Mesenteric fat pad (tissue), 1 donor: ENCODE measurements around the gene NPC2. TPM values are rescaled to one million over a fixed set of nuclear protein-coding genes. Genes with fewer than 3 reads are reported as not detected.

Source experiments
- DNase-seq: peaks from one replicate; pipeline ENCODE4 v3.0.0-alpha.2; 2020; ENCODE audit warnings: low spot score
- total RNA-seq: library from RNA; stranded (reverse); fragmentation: NEBNext Ultra II Directional; extraction: Animal tissue kit (Norgen Biotek cat#: 25700); gene quantifications from one replicate; pipeline ENCODE4 v1.2.1, GENCODE V29; 2021
- donor health status: DM: yes; HTN: yes; CAD: no.

NPC2 gene
- total RNA-seq, 1 donor from 2014 or later, result 290 TPM

GRCh38 chr14:74503291-74503937 lies 10.3 kb upstream of the NPC2 start:
- no peak for DNase-seq

DNA sequence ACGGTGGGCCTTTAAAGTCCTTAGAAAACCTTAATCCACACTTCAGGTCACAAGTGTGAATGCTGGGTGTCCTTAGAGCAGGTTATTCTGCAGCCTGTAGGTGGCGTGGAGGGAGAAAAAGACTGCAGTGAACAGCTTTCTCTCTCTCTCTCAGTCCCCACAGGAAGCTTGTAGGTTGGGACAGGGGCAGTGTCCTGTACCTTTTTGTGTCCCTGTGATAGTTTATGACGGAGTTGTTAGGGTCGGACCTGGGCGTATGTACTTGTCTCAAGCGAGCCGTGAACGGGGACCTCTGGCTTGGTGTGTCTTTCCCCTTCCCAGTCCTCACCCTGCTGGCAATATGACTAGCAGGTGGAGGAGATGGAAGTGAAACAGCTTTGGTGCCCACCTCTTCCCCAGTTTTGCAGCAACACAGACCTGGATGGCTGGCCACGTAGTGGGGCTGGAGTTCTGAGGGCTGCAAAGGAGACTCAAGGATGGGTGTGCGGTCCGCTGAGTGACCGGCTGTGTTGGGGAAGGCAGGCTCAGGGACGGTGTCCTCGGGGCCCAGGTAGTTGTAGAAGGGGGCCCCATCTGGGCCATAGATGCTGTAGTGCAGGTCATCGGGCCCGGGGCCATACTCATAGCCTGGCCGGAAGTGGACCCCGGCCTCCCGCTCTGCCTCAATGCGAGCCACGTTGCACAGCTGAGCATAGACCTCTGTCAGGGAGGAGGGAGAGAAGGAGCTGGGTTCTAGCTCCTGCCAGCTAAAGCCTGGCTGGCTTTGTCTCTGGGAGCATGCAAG lies 9.3 kb upstream of the NPC2 start:
- no peak for DNase-seq

- DNase-seq, result no peak
Measured at GRCh38 chr14:74501691-74502090, 8.6 kb upstream of the NPC2 start.

DNA sequence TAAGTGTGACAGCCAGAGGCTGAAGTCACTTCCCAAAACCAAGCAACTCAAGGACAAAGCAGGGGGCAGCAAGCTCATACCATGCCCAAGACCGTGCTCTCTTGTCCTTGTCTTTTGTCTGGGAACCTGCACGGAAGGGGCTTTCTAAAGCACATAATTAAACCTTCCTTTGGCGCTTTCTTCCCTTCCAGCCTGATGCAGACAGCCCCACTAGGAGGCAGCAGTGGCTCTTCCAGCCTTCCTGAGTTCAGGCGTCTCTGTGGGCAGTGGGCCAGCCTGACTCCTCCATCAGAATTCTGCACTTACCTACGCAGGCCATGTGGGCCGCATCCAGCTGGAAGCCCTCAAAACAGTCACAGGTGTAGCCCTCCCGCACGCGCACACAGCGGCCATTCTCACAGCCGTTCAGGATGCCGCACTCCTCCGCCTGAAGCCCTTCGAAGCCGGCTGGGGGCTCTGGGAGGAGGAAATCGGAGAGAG lies 8.1 kb upstream of the NPC2 start:
- no peak for DNase-seq

- DNase-seq, result no peak
Measured at GRCh38 chr14:74500417-74501134, 7.5 kb upstream of the NPC2 start.

- DNase-seq, result no peak
Measured at GRCh38 chr14:74495356-74495755, 2.3 kb upstream of the NPC2 start.

- peak; percentile 100 for DNase-seq
Measured at GRCh38 chr14:74493343-74494261, 497 bp upstream of the NPC2 start, which contains the start of gene ISCA2. Gene ISCA2 (plus strand): TSS chr14:74493765. CDS start chr14:74493775, 10 bp downstream.

- no peak for DNase-seq
Measured at GRCh38 chr14:74491956-74492775, 939 bp downstream of the NPC2 start.

DNA sequence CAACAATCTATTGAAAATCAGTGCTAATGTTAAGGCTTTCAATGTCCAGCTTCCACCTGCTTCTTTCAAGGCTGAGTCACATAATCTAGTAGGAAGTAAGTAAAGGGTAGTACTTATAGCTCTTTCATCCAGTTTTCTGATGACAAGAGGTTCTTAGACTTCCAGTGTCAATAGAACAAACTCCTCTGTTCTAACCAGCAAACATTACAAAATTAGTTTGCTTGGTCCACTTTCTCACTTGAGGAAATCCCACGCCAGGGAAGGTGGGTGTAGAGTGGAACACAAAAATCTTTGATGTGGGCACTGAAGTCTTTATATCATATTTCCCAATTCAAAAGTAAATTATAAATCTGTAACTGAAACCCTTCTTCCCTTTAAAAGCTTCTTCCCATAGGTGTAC lies 2.6 kb downstream of the NPC2 start:
- no peak for DNase-seq

- DNase-seq, result no peak
Measured at GRCh38 chr14:74488786-74489397, 4.2 kb downstream of the NPC2 start.

DNA sequence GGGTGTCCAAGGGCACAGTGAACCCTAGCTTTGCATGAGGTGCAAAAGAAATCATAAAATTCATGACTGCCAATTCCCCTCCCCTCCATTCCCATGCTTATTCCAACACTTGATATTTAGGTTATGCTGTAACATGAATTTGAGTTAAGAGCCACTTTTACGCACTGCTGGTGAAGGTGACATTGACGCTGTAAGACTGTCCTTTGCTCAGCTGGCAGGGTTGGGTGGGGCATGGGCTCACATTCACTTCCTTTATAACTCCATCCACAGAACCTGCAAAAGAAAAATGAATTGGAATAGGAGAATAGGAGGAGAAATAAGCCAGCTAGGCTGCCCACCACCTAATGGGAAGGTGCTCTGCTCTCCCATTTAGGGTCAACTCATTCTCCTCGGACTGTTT lies 6.9 kb downstream of the NPC2 start:
- DNase-seq, result no peak

GRCh38 chr14:74483321-74483720 lies 9.8 kb downstream of the NPC2 start:
- no peak for DNase-seq

GRCh38 chr14:74482571-74482970 lies 10.5 kb downstream of the NPC2 start:
- no peak for DNase-seq

DNA sequence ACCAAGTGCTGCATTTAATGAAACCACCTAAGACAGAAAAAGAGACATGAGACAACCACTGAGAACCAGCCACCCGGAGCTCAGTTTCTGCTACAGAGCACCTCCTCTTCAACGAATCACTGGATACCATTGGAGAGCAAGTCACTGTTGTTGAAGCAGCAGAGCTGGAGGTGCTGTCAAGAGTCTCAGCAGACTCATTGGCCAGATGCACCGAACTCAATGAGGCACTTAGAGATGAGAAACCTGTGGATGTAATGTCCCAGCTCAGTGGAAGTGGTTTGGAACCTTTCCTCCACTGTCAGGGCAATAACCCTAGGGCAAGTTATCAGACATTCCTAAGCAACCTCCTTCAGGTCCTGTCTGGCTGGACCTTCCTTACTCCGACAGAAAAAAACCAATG lies 13.1 kb downstream of the NPC2 start:
- no peak for DNase-seq

- DNase-seq, result no peak
Measured at GRCh38 chr14:74478996-74479635, 14.0 kb downstream of the NPC2 start.

DNA sequence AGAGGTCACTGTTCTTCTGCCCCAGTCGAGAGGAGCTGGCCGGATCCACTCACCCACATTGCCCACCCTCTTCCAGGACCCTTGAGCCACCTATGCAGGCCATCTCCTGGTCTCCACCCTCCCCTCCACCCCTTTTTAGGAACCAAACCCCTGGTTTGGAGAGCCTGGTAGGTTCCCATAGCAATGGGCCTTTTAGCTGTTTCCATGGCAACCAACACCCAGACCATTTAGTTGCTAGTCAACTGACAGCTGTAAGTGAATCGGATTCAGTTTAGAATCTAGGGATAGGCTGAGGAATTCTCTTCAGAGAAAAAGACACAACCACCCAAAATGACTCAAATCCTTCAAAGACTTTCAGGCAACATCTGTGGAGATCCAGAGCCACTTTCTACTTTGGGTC lies 16.5 kb downstream of the NPC2 start:
- no peak for DNase-seq

- no peak for DNase-seq
Measured at GRCh38 chr14:74476107-74476506, 17.0 kb downstream of the NPC2 start.

GRCh38 chr14:74475678-74476077 lies 17.4 kb downstream of the NPC2 start:
- no peak for DNase-seq

DNA sequence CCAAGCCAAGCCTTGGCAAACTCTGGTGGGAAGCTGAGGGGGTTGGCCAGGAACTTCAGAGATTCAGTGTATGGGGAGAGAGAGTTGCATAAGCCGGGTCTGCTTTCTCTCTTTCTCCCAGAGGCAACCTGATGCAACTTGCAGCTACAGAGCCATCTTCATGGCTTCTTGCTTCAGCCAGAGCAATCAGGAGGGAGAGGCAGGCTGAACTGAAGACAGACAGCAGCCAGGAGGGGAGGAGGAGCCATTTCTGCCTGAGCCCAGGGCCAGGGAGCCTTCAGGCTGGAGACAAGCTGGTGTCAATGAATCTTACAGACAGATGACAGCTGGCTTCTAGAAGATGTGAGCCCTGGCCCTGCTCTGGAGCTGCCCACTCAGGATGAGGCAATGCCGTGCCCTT lies 18.7 kb downstream of the NPC2 start:
- no peak for DNase-seq
